ENCODE results near the gene PARP8.

GRCh38 chr5:50752800-50753199 is 86.4 kb downstream of the PARP8 start:
- TF ChIP-seq CTCF (IDR thresholded peaks at IDR 0.05) (no peak), POLR2A (IDR thresholded peaks at IDR 0.05) (no peak), POLR2AphosphoS5 (IDR thresholded peaks at IDR 0.05) (no peak), EP300 (IDR thresholded peaks at IDR 0.05) (no peak)

All from upper lobe of left lung (tissue), 4 donors.